H9 (cell line): Measurements from ENCODE around the gene TSC2. TPM values are rescaled to one million over a fixed set of nuclear protein-coding genes. Genes with fewer than 3 reads are reported as not detected.

Experiments used
- DNase-seq: peaks from one replicate; pipeline ENCODE4 v3.0.0-alpha.2; 2017
- H2AFZ ChIP-seq: one replicate; pipeline ENCODE4 v1.6.1; 2013; ENCODE audit warnings: mild to moderate bottlenecking, low read length, control low read depth, moderate library complexity
- H2AK5ac ChIP-seq: 2 replicates; pipeline ENCODE4 v1.6.1; 2013; ENCODE audit warnings: low read length, control low read depth, mixed read lengths; ENCODE audit not compliant: insufficient read length
- H2BK120ac ChIP-seq: one replicate; pipeline ENCODE4 v1.6.1; 2013; ENCODE audit warnings: low read depth, mild to moderate bottlenecking, low read length, control low read depth, inconsistent platforms; ENCODE audit not compliant: poor library complexity, severe bottlenecking
- H2BK12ac ChIP-seq: 2 replicates; pipeline ENCODE4 v1.6.1; 2013; ENCODE audit warnings: low read length, control low read depth, mixed read lengths, low read depth; ENCODE audit not compliant: insufficient read length
- H2BK15ac ChIP-seq: 2 replicates; pipeline ENCODE4 v1.6.1; 2013; ENCODE audit warnings: low read depth, low read length, control low read depth
- H2BK20ac ChIP-seq: one replicate; pipeline ENCODE4 v1.6.1; 2013; ENCODE audit warnings: low read depth, mild to moderate bottlenecking, low read length, control low read depth, inconsistent platforms; ENCODE audit not compliant: poor library complexity, severe bottlenecking
- H2BK5ac ChIP-seq: 2 replicates; pipeline ENCODE4 v1.6.1; 2013; ENCODE audit warnings: low read length, control low read depth, mixed read lengths; ENCODE audit not compliant: insufficient read length
- H3K14ac ChIP-seq: 2 replicates; pipeline ENCODE4 v1.6.1; 2013; ENCODE audit warnings: low read length, control low read depth; ENCODE audit not compliant: insufficient read depth
- H3K18ac ChIP-seq: 2 replicates; pipeline ENCODE4 v1.6.1; 2013; ENCODE audit warnings: low read depth, mild to moderate bottlenecking, mixed read lengths, low read length, control low read depth; ENCODE audit not compliant: insufficient read length
- H3K23ac ChIP-seq: 2 replicates; pipeline ENCODE4 v1.6.1; 2013; ENCODE audit warnings: low read length, control low read depth, mixed read lengths, low read depth; ENCODE audit not compliant: insufficient read length
- H3K23me2 ChIP-seq: 2 replicates; pipeline ENCODE4 v1.6.1; 2013; ENCODE audit warnings: low read depth, mild to moderate bottlenecking, mixed read lengths, low read length, control low read depth; ENCODE audit not compliant: insufficient read length, poor library complexity, severe bottlenecking
- H3K27ac ChIP-seq: 2 replicates; pipeline ENCODE4 v1.5.1; 2013; ENCODE audit warnings: low read length, control low read depth, mixed read lengths, low read depth; ENCODE audit not compliant: insufficient read length
- H3K27me3 ChIP-seq: 2 replicates; pipeline ENCODE4 v1.6.1; 2013; ENCODE audit warnings: low read length, control low read depth, inconsistent platforms; ENCODE audit not compliant: insufficient read depth
- H3K4ac ChIP-seq: 2 replicates; pipeline ENCODE4 v1.6.1; 2013; ENCODE audit warnings: low read depth, mild to moderate bottlenecking, control low read depth, inconsistent platforms, low read length, moderate library complexity
- H3K4me1 ChIP-seq: 2 replicates; pipeline ENCODE4 v1.6.1; 2013; ENCODE audit warnings: low read length, control low read depth, inconsistent platforms; ENCODE audit not compliant: insufficient read depth
- H3K4me2 ChIP-seq: 2 replicates; pipeline ENCODE4 v1.6.1; 2013; ENCODE audit warnings: low read length, control low read depth, mixed read lengths; ENCODE audit not compliant: insufficient read length, insufficient read depth
- H3K56ac ChIP-seq: 2 replicates; pipeline ENCODE4 v1.6.1; 2013; ENCODE audit warnings: low read depth, mild to moderate bottlenecking, mixed read lengths, low read length, control low read depth; ENCODE audit not compliant: insufficient read length
- H3K79me1 ChIP-seq: 2 replicates; pipeline ENCODE4 v1.6.1; 2013; ENCODE audit warnings: low read depth, mild to moderate bottlenecking, moderate library complexity, low read length, control low read depth, inconsistent platforms; ENCODE audit not compliant: insufficient read depth, poor library complexity, severe bottlenecking
- H3K79me2 ChIP-seq: 2 replicates; pipeline ENCODE4 v1.6.1; 2013; ENCODE audit warnings: low read length, control low read depth, inconsistent platforms; ENCODE audit not compliant: insufficient read depth
- H3K9ac ChIP-seq: 2 replicates; pipeline ENCODE4 v1.6.1; 2013; ENCODE audit warnings: low read length, control low read depth, mixed read lengths; ENCODE audit not compliant: insufficient read length; ENCODE audit errors: extremely low read depth
- H3K9me3 ChIP-seq: one replicate; pipeline ENCODE4 v1.6.1; 2013; ENCODE audit warnings: low read depth, low read length, inconsistent platforms; ENCODE audit not compliant: control insufficient read depth
- H3T11ph ChIP-seq: one replicate; pipeline ENCODE4 v1.6.1; 2013; ENCODE audit warnings: mild to moderate bottlenecking, low read length, control low read depth, inconsistent platforms
- H4K20me1 ChIP-seq: one replicate; pipeline ENCODE4 v1.6.1; 2013; ENCODE audit not compliant: control insufficient read depth, insufficient read length, insufficient read depth
- H4K5ac ChIP-seq: 2 replicates; pipeline ENCODE4 v1.6.1; 2013; ENCODE audit warnings: low read depth, mild to moderate bottlenecking, mixed read lengths, low read length, control low read depth; ENCODE audit not compliant: insufficient read length
- H4K8ac ChIP-seq: replicated peaks from 2 replicates; pipeline ENCODE4 v1.6.1; 2013; ENCODE audit warnings: low read length, control low read depth, mixed read lengths, low read depth; ENCODE audit not compliant: insufficient read length
- H4K91ac ChIP-seq: 2 replicates; pipeline ENCODE4 v1.6.1; 2013; ENCODE audit warnings: low read depth, mild to moderate bottlenecking, moderate library complexity, mixed read lengths, low read length, control low read depth; ENCODE audit not compliant: insufficient read length
- H3K27ac Mint-ChIP-seq, 3 experiments: 2 replicates in 2 of 3; 3 replicates in 1 of 3; pipeline ENCODE4 v1.8.0; 2020 to 2021; ENCODE audit warnings: mixed read lengths in 3 of 3, mild to moderate bottlenecking in 1 of 3, moderate library complexity in 1 of 3
- H3K27me3 Mint-ChIP-seq: 2 replicates; pipeline ENCODE4 v1.8.0; 2021; ENCODE audit warnings: low read depth, mild to moderate bottlenecking, moderate library complexity, mixed read lengths
- H3K36me3 Mint-ChIP-seq, 3 experiments: 2 replicates in 2 of 3; 3 replicates in 1 of 3; pipeline ENCODE4 v1.8.0; 2020 to 2021; ENCODE audit warnings: low read depth in 3 of 3, mixed read lengths in 3 of 3; ENCODE audit not compliant: insufficient read depth in 1 of 3
- H3K4me1 Mint-ChIP-seq, 2 experiments: 2 replicates each; pipeline ENCODE4 v1.8.0; 2020; ENCODE audit warnings: mixed read lengths in 2 of 2
- H3K4me3 Mint-ChIP-seq, 2 experiments: 2 replicates in 1 of 2; 3 replicates in 1 of 2; pipeline ENCODE4 v1.8.0; 2020 to 2021; ENCODE audit warnings: mild to moderate bottlenecking in 2 of 2, mixed read lengths in 2 of 2, moderate library complexity in 1 of 2
- H3K9me3 Mint-ChIP-seq, 2 experiments: 2 replicates in 1 of 2; 3 replicates in 1 of 2; pipeline ENCODE4 v1.8.0; 2020; ENCODE audit warnings: mild to moderate bottlenecking in 2 of 2, mixed read lengths in 2 of 2, moderate library complexity in 1 of 2
- WGBS: extraction: QIAGEN DNeasy Blood & Tissue Kit; methylation state at CpG from one replicate; pipeline ENCODE4 v1.1.7; 2013; ENCODE audit warnings: missing lambda C conversion rate, low lambda C conversion rate, mixed read lengths; ENCODE audit not compliant: insufficient read length; ENCODE audit errors: extremely low coverage; 5-methylcytosine and 5-hydroxymethylcytosine counted together
- total RNA-seq: library from RNA; stranded (reverse); gene quantifications from 2 replicates; pipeline ENCODE4 v1.2.1, GENCODE V29; 2021
- TF ChIP-seq, protein P1 (sequence below): fragments of 200-600 bp; sonication (generic); conservative IDR thresholded peaks from 3 replicates; pipeline ENCODE4 v1.8.0; 2021; ENCODE audit warnings: antibody characterized with exemption, mild to moderate bottlenecking

TSC2 gene
- total RNA-seq, 1 experiment from 2014 or later, result 122 TPM

DNA sequence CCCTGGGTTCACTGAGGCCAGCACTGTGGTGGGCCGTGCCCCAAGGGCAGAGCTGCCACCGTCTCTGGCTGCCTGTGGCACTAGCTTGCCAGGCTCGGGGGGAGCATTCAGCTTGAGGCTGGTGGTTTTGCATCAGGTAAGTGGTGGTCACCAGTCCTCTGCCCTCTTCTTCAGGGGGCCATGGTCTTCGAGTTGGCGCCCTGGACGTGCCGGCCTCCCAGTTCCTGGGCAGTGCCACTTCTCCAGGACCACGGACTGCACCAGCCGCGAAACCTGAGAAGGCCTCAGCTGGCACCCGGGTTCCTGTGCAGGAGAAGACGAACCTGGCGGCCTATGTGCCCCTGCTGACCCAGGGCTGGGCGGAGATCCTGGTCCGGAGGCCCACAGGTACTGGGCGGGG lies 32.2 kb downstream of the TSC2 start:
- Histone ChIP-seq H3K23ac (no peak overlapping the region), H4K8ac (no peak overlapping the region), H4K91ac (no peak overlapping the region), H2BK5ac (no peak overlapping the region), H3K27ac (no peak overlapping the region), H3K56ac (no peak overlapping the region), H3K27me3 (no peaks in the 10 kb centered on the region), H3K4me1 (no peaks in the 10 kb centered on the region), H2BK12ac (no peak overlapping the region), H3K18ac (no peak overlapping the region), H3K9me3 (no peaks in the 10 kb centered on the region), H3K79me1 (no peaks in the 10 kb centered on the region), H3K23me2 (no peaks in the 10 kb centered on the region), H3K79me2 (no peaks in the 10 kb centered on the region), H2AK5ac (no peak overlapping the region), H3K4ac (no peak overlapping the region), H2BK20ac (no peak overlapping the region), H3K4me2 (no peak overlapping the region), H4K20me1 (no peaks in the 10 kb centered on the region), H2BK15ac (no peak overlapping the region), H3K14ac (no peak overlapping the region), H2AFZ (no peak overlapping the region), H3T11ph (no peak overlapping the region), H2BK120ac (no peak overlapping the region), H3K9ac (no peak overlapping the region), H4K5ac (no peak overlapping the region)
- TF ChIP-seq, protein P1, sequence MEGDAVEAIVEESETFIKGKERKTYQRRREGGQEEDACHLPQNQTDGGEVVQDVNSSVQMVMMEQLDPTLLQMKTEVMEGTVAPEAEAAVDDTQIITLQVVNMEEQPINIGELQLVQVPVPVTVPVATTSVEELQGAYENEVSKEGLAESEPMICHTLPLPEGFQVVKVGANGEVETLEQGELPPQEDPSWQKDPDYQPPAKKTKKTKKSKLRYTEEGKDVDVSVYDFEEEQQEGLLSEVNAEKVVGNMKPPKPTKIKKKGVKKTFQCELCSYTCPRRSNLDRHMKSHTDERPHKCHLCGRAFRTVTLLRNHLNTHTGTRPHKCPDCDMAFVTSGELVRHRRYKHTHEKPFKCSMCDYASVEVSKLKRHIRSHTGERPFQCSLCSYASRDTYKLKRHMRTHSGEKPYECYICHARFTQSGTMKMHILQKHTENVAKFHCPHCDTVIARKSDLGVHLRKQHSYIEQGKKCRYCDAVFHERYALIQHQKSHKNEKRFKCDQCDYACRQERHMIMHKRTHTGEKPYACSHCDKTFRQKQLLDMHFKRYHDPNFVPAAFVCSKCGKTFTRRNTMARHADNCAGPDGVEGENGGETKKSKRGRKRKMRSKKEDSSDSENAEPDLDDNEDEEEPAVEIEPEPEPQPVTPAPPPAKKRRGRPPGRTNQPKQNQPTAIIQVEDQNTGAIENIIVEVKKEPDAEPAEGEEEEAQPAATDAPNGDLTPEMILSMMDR, result no peak
- H3K9me3 Mint-ChIP-seq, result no peaks in the 10 kb centered on the region
- peaks cover 0 to 22% (median 20%) of the 10 kb centered on the region in 3 experiments; a peak in 5 of 7 replicates for H3K36me3 Mint-ChIP-seq
- H3K27me3 Mint-ChIP-seq, result no peaks in the 10 kb centered on the region
- no CpG with 5 or more reads among the region's 16 CpGs for WGBS
- H3K4me3 Mint-ChIP-seq, result no peak overlapping the region
- no peaks in the 10 kb centered on the region for H3K4me1 Mint-ChIP-seq
- H3K27ac Mint-ChIP-seq, result no peak overlapping the region
- DNase-seq, result no peak
